ENCODE measurements around the gene RAB19.

DNA sequence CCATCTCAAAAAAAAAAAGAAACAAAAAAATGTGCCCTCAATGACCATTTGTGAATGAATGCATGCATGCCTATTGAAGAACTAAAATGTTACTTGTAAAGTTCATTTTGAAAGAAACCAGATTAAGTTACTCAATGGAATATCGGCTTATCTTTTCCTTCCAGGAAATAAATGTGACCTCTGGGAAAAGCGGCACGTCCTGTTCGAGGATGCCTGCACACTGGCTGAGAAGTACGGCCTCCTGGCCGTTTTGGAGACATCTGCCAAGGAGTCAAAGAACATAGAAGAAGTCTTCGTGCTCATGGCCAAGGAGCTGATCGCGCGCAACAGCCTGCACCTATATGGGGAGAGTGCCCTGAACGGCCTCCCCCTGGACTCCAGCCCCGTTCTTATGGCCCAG, 21.9 kb downstream of the RAB19 start:
- no peak for TF ChIP-seq EZH2 (IDR thresholded peaks at IDR 0.05; ENCODE audit: borderline replicate concordance, low read depth, low read length, severe bottlenecking)
- TF ChIP-seq, protein P1, sequence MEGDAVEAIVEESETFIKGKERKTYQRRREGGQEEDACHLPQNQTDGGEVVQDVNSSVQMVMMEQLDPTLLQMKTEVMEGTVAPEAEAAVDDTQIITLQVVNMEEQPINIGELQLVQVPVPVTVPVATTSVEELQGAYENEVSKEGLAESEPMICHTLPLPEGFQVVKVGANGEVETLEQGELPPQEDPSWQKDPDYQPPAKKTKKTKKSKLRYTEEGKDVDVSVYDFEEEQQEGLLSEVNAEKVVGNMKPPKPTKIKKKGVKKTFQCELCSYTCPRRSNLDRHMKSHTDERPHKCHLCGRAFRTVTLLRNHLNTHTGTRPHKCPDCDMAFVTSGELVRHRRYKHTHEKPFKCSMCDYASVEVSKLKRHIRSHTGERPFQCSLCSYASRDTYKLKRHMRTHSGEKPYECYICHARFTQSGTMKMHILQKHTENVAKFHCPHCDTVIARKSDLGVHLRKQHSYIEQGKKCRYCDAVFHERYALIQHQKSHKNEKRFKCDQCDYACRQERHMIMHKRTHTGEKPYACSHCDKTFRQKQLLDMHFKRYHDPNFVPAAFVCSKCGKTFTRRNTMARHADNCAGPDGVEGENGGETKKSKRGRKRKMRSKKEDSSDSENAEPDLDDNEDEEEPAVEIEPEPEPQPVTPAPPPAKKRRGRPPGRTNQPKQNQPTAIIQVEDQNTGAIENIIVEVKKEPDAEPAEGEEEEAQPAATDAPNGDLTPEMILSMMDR (IDR thresholded peaks at IDR 0.05; ENCODE audit: borderline replicate concordance, extremely low read depth, low read length, poor library complexity, severe bottlenecking) = no peak
